Heart right ventricle (tissue), 16 donors: ENCODE measurements around the gene MUC2. TPM values are rescaled to one million over a fixed set of nuclear protein-coding genes. Genes with fewer than 3 reads are reported as not detected.

Experiments
- ATAC-seq, 8 donors: fragments of 200-7000 bp; cut with Tn5 transposase; one replicate each; pipeline ENCODE4 v1.9.1; 2020; ENCODE audit warnings: mild to moderate bottlenecking in 8 of 8, moderate library complexity in 8 of 8, moderate number of reproducible peaks in 1 of 8
- DNase-seq, 2 donors: peaks; one replicate each; pipeline ENCODE4 v3.0.0-alpha.2; 2020
- H3K27ac ChIP-seq, 10 donors: fragments of 200-600 bp; sonication (generic) in 2 of 10; one replicate each; pipeline versions ENCODE4 v1.5.0 to v1.8.0; 2020 to 2022; ENCODE audit warnings: mild to moderate bottlenecking in 3 of 10
- H3K27me3 ChIP-seq, 7 donors: fragments of 200-600 bp; one replicate each; pipeline ENCODE4 v1.8.0; 2021 to 2022; ENCODE audit warnings: mild to moderate bottlenecking in 2 of 7
- H3K36me3 ChIP-seq, 9 donors: fragments of 200-600 bp; sonication (generic) in 1 of 9; one replicate each; pipeline versions ENCODE4 v1.5.0 to v1.8.0; 2020 to 2022; ENCODE audit warnings: mild to moderate bottlenecking in 2 of 9
- H3K4me1 ChIP-seq, 9 donors: fragments of 200-600 bp; sonication (generic) in 1 of 9; one replicate each; pipeline versions ENCODE4 v1.5.0 to v1.8.0; 2020 to 2022; ENCODE audit warnings: mild to moderate bottlenecking in 4 of 9
- H3K4me3 ChIP-seq, 10 donors: fragments of 200-600 bp; sonication (generic) in 2 of 10; one replicate each; pipeline versions ENCODE4 v1.5.0 to v1.8.0; 2020 to 2022; ENCODE audit warnings: mild to moderate bottlenecking in 7 of 10, moderate library complexity in 2 of 10
- H3K9me3 ChIP-seq, 11 donors: fragments of 200-600 bp in 10 of 11; sonication (generic) in 2 of 11; one replicate each; pipeline versions ENCODE4 v1.5.0 to v1.8.0; 2013 to 2022; ENCODE audit warnings: mild to moderate bottlenecking in 2 of 11, control low read depth in 1 of 11, moderate library complexity in 1 of 11
- WGBS, 2 donors: extraction: QIAGEN DNeasy Blood & Tissue Kit; methylation state at CpG; one replicate each; pipeline ENCODE4 v1.1.7; 2013; ENCODE audit warnings: inconsistent platforms in 1 of 2; 5-methylcytosine and 5-hydroxymethylcytosine counted together
- intact Hi-C, 10 donors: fragments of 100-400 bp; cut with DNase I; formaldehyde crosslinking; loops; one replicate each; pipeline versions ENCODE4 v1.11.1 to v1.14.2; 2022
- polyA plus RNA-seq, 2 donors: library from polyadenylated mRNA; stranded (reverse); fragments of 200-250 nt; gene quantifications; one replicate each; pipeline ENCODE4 v1.2.3, GENCODE V29; 2013
- total RNA-seq, 10 donors: library from RNA; stranded (reverse); fragmentation: NEBNext Ultra II Directional in 3 of 10; extraction: Animal tissue kit (Norgen Biotek cat#: 25700) in 3 of 10; gene quantifications; one replicate each; pipeline versions ENCODE4 v1.2.1 to v1.2.4, GENCODE V29; 2021 to 2023
- TF ChIP-seq, protein P1 (sequence below), 9 donors: fragments of 200-600 bp; sonication (generic) in 2 of 9; IDR thresholded peaks; one replicate each; pipeline versions ENCODE4 v1.5.0 to v1.8.0; 2021 to 2022; ENCODE audit warnings: antibody characterized with exemption in 9 of 9, mild to moderate bottlenecking in 5 of 9, moderate library complexity in 1 of 9
- donor health status: Arrhythmogenic right ventricular cardiomyopathy.
- donor health status: ischemic (EF 13 %, LVEDD 7.1; RV severe dilation, severe dysfunction).
- donor health status: healthy with polysubstance abuse.
- donor health status: DM: no; HTN: yes; CAD: no.
- donor health status: DM: no; HTN: no; CAD: no.
- donor health status: ischemic (EF 25% LVEDD 6.9; RV normal size, moderate dysfunction).
- donor health status: ischemic (EF 25% LVEDD 5.7; RV mildly dilated, moderate dysfunction).
- donor health status: healthy.
- donor health status: DM: yes; HTN: yes; CAD: no.
- donor health status: Ischemic cardiomyopathy.
- donor health status: ischemic (EF 35%, LVEDD 5.7; RV mildly dilated, moderate dysfunction).
- donor health status: nonischemic (EF 11% LVEDD 7.7; RV severe dilation, severe dysfunction).
- donor health status: DM: yes; HTN: yes; CAD: no.
- donor health status: PGD.
- donor health status: ischemic (EF 29% LVEDD 5.4; RV normal size, mild dysfunction).
- donor health status: nonischemic (EF 23%, LVEDD 6.1; RV moderate dilation, normal function).

The MUC2 gene
- total and polyA plus RNA-seq, 12 donors = 0.03 TPM; not detected in 11

DNA sequence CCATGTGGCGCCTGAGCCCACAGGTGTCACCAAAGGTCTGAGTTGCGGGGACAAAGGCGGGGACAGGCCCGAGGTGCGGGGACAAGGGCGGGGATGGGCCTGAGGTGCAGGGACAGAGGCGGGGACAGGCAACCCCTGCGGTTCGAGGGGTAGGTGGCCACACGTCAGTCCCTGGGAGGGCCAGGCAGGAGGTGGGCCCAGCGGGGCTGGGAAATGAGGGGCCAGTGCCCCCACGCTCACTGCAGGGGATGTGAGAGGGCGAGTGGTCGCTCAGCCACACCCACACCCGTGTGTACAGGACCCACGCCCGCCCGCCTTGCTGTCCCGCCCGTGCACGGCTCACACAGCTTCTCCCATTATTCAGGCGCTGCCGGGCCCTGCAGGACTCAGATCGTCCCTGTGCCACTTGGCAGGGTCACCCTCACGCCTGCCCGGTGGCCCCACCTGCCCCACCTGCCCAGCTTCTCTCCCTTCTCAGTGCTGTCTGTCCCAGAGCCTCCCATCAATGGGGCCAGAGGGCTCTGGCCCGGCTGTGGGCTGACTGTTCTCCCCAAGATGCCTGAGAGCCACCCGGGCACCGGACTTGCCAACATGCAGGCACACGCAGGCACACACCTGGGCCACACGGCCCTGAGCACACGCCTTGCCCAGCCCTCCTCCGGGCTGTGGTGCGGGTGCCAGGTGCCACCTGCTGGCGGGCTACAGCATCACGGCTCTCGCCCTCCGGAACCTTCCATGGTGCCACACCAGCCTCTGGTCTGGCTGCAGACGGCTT lies 23.9 kb upstream of the MUC2 start:
- Histone ChIP-seq H3K36me3 (no peaks in the 10 kb centered on the region), H3K27me3 (peaks cover 0 to 60% (median 45%) of the 10 kb centered on the region in 7 donors), H3K4me1 (peaks cover 0 to 31% (median 0%) of the 10 kb centered on the region in 9 donors), H3K9me3 (no peaks in the 10 kb centered on the region), H3K4me3 (no peak overlapping the region), H3K27ac (no peak overlapping the region)
- intact Hi-C loops = loop anchor here in 8 of 10 donors (1.0 to 10.0 kb wide), 7 partner anchors 116 to 206 kb away; partner anchors contain the start of gene AP2A2 (in 1 of the 8)
- TF ChIP-seq, protein P1, sequence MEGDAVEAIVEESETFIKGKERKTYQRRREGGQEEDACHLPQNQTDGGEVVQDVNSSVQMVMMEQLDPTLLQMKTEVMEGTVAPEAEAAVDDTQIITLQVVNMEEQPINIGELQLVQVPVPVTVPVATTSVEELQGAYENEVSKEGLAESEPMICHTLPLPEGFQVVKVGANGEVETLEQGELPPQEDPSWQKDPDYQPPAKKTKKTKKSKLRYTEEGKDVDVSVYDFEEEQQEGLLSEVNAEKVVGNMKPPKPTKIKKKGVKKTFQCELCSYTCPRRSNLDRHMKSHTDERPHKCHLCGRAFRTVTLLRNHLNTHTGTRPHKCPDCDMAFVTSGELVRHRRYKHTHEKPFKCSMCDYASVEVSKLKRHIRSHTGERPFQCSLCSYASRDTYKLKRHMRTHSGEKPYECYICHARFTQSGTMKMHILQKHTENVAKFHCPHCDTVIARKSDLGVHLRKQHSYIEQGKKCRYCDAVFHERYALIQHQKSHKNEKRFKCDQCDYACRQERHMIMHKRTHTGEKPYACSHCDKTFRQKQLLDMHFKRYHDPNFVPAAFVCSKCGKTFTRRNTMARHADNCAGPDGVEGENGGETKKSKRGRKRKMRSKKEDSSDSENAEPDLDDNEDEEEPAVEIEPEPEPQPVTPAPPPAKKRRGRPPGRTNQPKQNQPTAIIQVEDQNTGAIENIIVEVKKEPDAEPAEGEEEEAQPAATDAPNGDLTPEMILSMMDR (IDR thresholded peaks at IDR 0.05) = peak; percentile 74 to 89 (median 87)
- 42 to 50% methylated on average over 28 to 39 of the region's 39 CpGs for WGBS, 2 donors
- ATAC-seq (peak; percentile 84 to 95 (median 90)), DNase-seq (peak; percentile 43 to 74)

DNA sequence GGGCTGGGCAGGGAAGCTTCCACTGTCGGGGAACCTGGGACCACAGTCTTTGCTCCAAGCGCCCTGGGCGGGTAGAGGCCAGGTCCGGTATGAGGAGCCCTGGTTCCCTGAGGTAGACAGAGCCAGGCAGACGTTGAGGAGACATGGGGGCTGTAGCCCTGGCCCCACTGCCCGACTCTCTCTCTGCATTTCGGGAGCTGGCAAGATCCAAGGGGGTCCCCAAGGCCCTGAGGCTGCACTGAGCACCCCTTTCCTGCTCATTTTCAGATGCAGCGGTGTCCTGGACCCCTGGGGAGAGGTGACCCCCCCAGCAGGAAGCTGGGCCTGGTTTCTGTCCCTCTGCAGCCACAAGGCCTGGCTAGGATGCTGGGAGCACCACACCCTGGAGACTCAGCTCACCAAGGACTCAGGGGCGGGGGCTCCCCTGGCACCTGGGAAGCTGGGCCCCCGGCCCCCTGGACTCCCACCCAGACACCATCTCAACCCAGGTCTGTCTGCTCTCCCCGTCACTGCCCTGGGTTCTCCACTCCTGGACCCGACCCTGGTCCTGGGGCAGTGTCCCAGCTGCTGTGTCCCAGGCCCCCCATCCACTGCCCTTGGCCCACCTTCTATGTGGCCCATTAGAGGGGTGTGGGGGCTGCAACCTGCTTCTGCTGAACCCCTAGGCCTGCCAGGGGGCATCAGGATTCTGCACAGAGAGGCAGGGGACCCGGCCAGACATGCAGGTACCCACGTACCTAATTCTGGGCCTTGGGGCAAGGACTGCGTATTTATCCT lies 23.1 kb upstream of the MUC2 start:
- Histone ChIP-seq H3K27ac (no peak overlapping the region), H3K4me3 (no peak overlapping the region), H3K27me3 (peaks cover 0 to 68% (median 48%) of the 10 kb centered on the region in 7 donors), H3K9me3 (no peaks in the 10 kb centered on the region), H3K4me1 (peaks cover 0 to 31% (median 0%) of the 10 kb centered on the region in 9 donors), H3K36me3 (no peaks in the 10 kb centered on the region)
- intact Hi-C loops = loop anchor here in 8 of 10 donors (1.0 to 10.0 kb wide), 7 partner anchors 117 to 207 kb away; partner anchors contain the start of gene AP2A2 (in 1 of the 8)
- WGBS, 2 donors = 63 to 65% methylated on average over 15 of the region's 15 CpGs
- TF ChIP-seq, protein P1 (IDR thresholded peaks at IDR 0.05) = peak in 2 of 9 donors; percentile 10 to 25
- peak in 1 of 2 donors; percentile 4 for DNase-seq
- peak in 2 of 8 donors; percentile 5 to 17 for ATAC-seq

DNA sequence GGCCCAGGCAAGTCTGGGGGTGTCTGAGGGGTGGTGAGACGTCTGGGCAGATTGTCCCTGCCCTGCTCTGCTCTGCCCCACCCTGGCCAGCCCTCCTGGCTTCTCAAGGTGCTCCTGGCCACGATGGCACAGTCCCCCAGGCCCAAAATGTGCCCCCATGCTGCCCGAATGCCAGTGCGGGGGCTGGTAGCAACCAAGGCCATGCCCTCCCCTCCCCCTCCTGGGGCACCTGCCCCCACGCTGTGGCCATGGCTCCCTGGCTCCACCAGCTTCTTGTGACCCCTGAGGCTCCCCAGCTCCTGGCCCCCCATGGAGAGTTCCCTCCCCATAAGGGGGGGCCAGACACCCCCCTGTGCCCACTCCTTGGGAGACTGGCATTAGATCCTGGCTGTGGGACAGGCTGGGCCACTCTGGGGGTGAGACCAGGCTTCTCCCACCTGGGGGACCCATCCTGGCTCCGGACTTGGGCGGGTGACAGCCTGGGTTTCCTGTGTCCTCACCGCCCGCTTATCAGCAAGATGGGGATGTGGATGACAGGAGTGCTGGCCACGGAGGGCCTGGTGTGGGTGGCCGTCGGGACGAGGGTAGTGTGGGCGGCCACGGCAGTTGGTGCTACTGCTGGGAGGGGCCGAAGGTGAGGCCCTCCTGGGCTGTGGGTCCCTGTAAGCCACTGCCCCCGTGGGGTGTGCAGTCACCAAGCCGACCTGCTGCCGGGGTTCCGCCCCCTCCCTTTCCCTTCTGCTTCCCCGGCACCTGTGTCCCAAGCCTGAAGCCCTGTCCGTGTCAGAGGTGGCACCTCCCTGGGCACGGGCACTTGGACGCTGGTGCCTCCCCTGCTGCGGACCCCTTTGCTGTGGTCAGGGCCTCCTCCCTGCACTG lies 22.3 kb upstream of the MUC2 start:
- H3K36me3 ChIP-seq = no peaks in the 10 kb centered on the region
- H3K4me1 ChIP-seq = peaks cover 0 to 31% (median 0%) of the 10 kb centered on the region in 9 donors
- 73 to 78% methylated on average over 25 of the region's 25 CpGs for WGBS, 2 donors
- no peak overlapping the region for H3K27ac ChIP-seq
- peaks cover 0 to 70% (median 48%) of the 10 kb centered on the region in 7 donors for H3K27me3 ChIP-seq
- no peaks in the 10 kb centered on the region for H3K9me3 ChIP-seq
- ATAC-seq (no peak), DNase-seq (peak in 1 of 2 donors; percentile 9)
- no peak overlapping the region for H3K4me3 ChIP-seq
- TF ChIP-seq, protein P1 (IDR thresholded peaks at IDR 0.05) = no peak
- intact Hi-C loops = loop anchor here in 5 of 10 donors (5.0 to 10.0 kb wide), 4 partner anchors 118 to 205 kb away; partner anchors contain the start of gene AP2A2 (in 1 of the 5)
